ENCODE results near the gene PLEKHF1.
A peak's percentile ranks its signal among the peaks of the same experiment; 100 is the strongest.
"Not testable (repeated sequence)": the region's sequence is repeated elsewhere in the genome, so short reads cannot be mapped to it uniquely, and the experiment has no call there.

The PLEKHF1 gene

GRCh38 chr19:29664753-29665214, 477 bp upstream of the PLEKHF1 start:
- DNase-seq (ENCODE audit: low read depth, low spot score) = no peak

DNA sequence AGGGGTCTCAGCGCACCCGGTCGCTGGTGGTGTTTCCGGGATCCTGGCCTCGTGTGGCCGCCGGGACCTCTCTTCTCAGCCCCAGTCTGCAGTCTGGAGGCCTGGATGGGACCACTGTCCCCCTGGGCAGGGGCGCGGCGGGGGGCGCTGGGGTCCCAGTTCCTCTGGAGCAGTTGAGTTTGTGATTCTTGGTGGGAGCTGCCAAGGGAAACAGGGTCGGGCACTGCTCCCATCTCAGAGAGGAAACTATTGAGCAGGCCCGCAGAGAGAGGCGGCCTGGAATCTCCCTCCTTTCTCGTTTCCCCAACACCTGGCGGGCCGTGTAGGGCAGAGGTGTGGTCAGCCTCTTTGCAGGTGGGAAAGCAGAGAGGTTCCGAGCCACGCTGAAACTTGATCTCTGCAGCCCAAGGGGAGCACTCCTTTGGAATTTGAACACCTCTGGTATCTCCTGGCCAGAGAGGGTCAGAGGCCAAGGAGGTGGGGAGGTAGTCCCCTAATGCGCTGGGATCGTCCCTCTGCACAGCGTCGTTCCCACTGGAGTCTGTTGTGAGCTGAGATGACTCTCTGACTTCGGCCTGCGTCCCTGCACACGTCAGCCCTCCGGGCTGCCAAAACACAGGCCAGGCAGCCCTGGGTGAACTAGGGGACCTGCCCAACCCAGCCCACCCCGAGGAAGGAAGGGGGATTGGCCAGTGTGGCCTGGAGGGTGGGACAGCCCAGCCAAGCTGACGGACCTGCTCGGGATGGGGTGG, 741 bp downstream of the PLEKHF1 start:
- no peak for DNase-seq (ENCODE audit: low read depth, low spot score)
- Histone ChIP-seq H3K4me3 (peak overlapping the region; percentile 76), H3K9me3 (ENCODE audit: low read depth, low read length) (no peaks in the 10 kb centered on the region), H3K9ac (ENCODE audit: insufficient read length) (no peak overlapping the region), H3K36me3 (ENCODE audit: insufficient read depth, low read length) (no peaks in the 10 kb centered on the region), H3K27ac (no peak overlapping the region)
- TF ChIP-seq FOXP2 (optimal IDR thresholded peaks at IDR 0.05; ENCODE audit: control extremely low read depth, extremely low read length, insufficient read depth) = no peak
- TF ChIP-seq EZH2 (IDR thresholded peaks at IDR 0.05) = no peak
- no peak for TF ChIP-seq POLR2AphosphoS5 (IDR thresholded peaks at IDR 0.05; ENCODE audit: borderline replicate concordance, low read depth, low read length)

More at GRCh38 chr19:29664753-29665214, 477 bp upstream of the PLEKHF1 start:
- Histone ChIP-seq H3K36me3 (ENCODE audit: insufficient read depth, low read length) (no peaks in the 10 kb centered on the region), H3K9ac (ENCODE audit: insufficient read length) (no peak overlapping the region), H3K4me3 (peak overlapping the region; percentile 76), H3K9me3 (ENCODE audit: low read depth, low read length) (no peaks in the 10 kb centered on the region), H3K27ac (no peak overlapping the region)
- TF ChIP-seq POLR2AphosphoS5 (IDR thresholded peaks at IDR 0.05; ENCODE audit: borderline replicate concordance, low read depth, low read length) (no peak), FOXP2 (optimal IDR thresholded peaks at IDR 0.05; ENCODE audit: control extremely low read depth, extremely low read length, insufficient read depth) (no peak), EZH2 (IDR thresholded peaks at IDR 0.05) (no peak)

- Histone ChIP-seq H3K9ac (ENCODE audit: insufficient read length) (no peak overlapping the region), H3K4me3 (peak overlapping the region; percentile 33; the same call in 1 of the 2 replicates), H3K9me3 (ENCODE audit: low read depth, low read length) (no peaks in the 10 kb centered on the region), H3K36me3 (ENCODE audit: insufficient read depth, low read length) (no peaks in the 10 kb centered on the region), H3K27ac (no peak overlapping the region)
- no peak for DNase-seq (ENCODE audit: low read depth, low spot score)
- TF ChIP-seq FOXP2 (optimal IDR thresholded peaks at IDR 0.05; ENCODE audit: control extremely low read depth, extremely low read length, insufficient read depth) (no peak), EZH2 (IDR thresholded peaks at IDR 0.05) (no peak), POLR2AphosphoS5 (IDR thresholded peaks at IDR 0.05; ENCODE audit: borderline replicate concordance, low read depth, low read length) (no peak)
These were observed 1.5 kb downstream of the PLEKHF1 start for GRCh38 chr19:29666578-29667386.

GRCh38 chr19:29667387-29667783, 2.1 kb downstream of the PLEKHF1 start:
- TF ChIP-seq FOXP2 (optimal IDR thresholded peaks at IDR 0.05; ENCODE audit: control extremely low read depth, extremely low read length, insufficient read depth) = no peak
- no peak for TF ChIP-seq POLR2AphosphoS5 (IDR thresholded peaks at IDR 0.05; ENCODE audit: borderline replicate concordance, low read depth, low read length)
- TF ChIP-seq EZH2 (IDR thresholded peaks at IDR 0.05) = no peak
- no peak overlapping the region for H3K9ac ChIP-seq (ENCODE audit: insufficient read length)
- H3K36me3 ChIP-seq (ENCODE audit: insufficient read depth, low read length) = no peaks in the 10 kb centered on the region
- DNase-seq (ENCODE audit: low read depth, low spot score) = no peak
- H3K4me3 ChIP-seq = no peak overlapping the region
- H3K27ac ChIP-seq = no peak overlapping the region
- H3K9me3 ChIP-seq (ENCODE audit: low read depth, low read length) = no peaks in the 10 kb centered on the region

DNA sequence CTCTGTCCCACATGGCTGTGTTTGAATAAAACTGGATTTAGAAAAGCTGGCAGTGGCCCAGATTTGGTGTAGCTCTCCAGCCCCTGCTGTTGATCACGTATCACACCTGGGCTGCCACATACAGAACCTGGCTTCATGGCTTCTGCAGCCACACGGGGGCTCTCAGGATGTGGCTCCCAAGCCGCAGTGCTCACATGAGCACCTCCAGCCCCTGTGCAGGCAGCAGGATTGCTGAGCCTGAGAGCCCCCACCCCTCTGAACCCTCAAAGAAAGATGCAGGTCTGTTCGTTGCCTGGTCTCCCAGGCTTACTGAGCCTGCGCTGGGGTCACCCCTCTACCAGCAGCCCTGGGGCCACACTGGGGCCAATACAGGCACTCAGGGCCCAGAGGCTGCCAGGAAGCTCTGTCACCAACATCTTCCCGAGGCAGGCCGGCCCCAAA, 2.7 kb downstream of the PLEKHF1 start:
- H3K9ac ChIP-seq (ENCODE audit: insufficient read length) = no peak overlapping the region
- TF ChIP-seq FOXP2 (optimal IDR thresholded peaks at IDR 0.05; ENCODE audit: control extremely low read depth, extremely low read length, insufficient read depth) (no peak), POLR2AphosphoS5 (IDR thresholded peaks at IDR 0.05; ENCODE audit: borderline replicate concordance, low read depth, low read length) (no peak), EZH2 (IDR thresholded peaks at IDR 0.05) (no peak)
- no peak for DNase-seq (ENCODE audit: low read depth, low spot score)
- no peaks in the 10 kb centered on the region for H3K36me3 ChIP-seq (ENCODE audit: insufficient read depth, low read length)
- no peak overlapping the region for H3K27ac ChIP-seq
- H3K9me3 ChIP-seq (ENCODE audit: low read depth, low read length) = no peaks in the 10 kb centered on the region
- H3K4me3 ChIP-seq = no peak overlapping the region

- TF ChIP-seq FOXP2 (optimal IDR thresholded peaks at IDR 0.05; ENCODE audit: control extremely low read depth, extremely low read length, insufficient read depth) (no peak), POLR2AphosphoS5 (IDR thresholded peaks at IDR 0.05; ENCODE audit: borderline replicate concordance, low read depth, low read length) (no peak), EZH2 (IDR thresholded peaks at IDR 0.05) (no peak)
- no peaks in the 10 kb centered on the region for H3K9me3 ChIP-seq (ENCODE audit: low read depth, low read length)
- H3K4me3 ChIP-seq = no peak overlapping the region
- no peak for DNase-seq (ENCODE audit: low read depth, low spot score)
- H3K36me3 ChIP-seq (ENCODE audit: insufficient read depth, low read length) = no peaks in the 10 kb centered on the region
- H3K9ac ChIP-seq (ENCODE audit: insufficient read length) = no peak overlapping the region
- no peak overlapping the region for H3K27ac ChIP-seq
These were observed 3.7 kb downstream of the PLEKHF1 start for GRCh38 chr19:29668746-29669609.

DNA sequence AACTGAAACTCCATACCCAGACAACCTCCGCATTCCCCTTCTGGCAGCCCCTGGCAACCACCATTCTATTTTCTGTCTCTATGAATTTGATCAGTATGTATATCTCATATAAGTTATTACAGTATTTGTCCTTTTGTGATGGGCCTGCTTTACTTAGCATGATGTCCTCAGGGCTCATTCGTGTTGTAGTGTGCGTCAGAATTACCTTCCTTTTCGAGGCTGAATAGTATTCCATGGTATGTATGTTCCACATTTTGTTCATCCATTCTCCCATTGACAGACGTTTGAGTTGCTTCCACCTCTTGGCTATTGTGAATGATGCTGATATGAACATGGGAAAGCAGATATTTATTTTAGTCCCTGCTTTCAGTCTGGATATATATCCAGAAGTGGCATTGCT, 5.0 kb downstream of the PLEKHF1 start:
- TF ChIP-seq POLR2AphosphoS5 (IDR thresholded peaks at IDR 0.05; ENCODE audit: borderline replicate concordance, low read depth, low read length) = no peak
- TF ChIP-seq FOXP2 (optimal IDR thresholded peaks at IDR 0.05; ENCODE audit: control extremely low read depth, extremely low read length, insufficient read depth) = no peak
- TF ChIP-seq EZH2 (IDR thresholded peaks at IDR 0.05) = no peak
- no peaks in the 10 kb centered on the region for H3K36me3 ChIP-seq (ENCODE audit: insufficient read depth, low read length)
- DNase-seq (ENCODE audit: low read depth, low spot score) = no peak
- H3K4me3 ChIP-seq = no peak overlapping the region
- H3K27ac ChIP-seq = no peak overlapping the region
- no peaks in the 10 kb centered on the region for H3K9me3 ChIP-seq (ENCODE audit: low read depth, low read length)
- no peak overlapping the region for H3K9ac ChIP-seq (ENCODE audit: insufficient read length)

DNA sequence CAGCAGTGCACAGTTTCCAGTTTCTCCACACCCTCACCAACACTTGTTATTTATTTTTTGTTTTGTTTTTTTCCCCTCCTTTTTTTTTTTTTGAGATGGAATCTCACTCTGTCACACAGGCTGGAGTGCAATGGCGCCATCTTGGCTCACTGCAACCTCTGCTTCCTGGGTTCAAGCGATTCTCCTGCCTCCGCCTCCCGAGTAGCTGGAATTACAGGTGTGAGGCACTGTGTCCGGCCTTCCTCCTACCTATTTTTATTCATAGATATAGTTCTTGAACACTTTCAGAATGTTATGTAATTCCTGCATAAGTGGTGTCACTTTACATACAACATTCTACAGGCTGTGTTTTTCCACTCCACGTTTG, 5.7 kb downstream of the PLEKHF1 start:
- not testable (repeated sequence) for H3K36me3 ChIP-seq (ENCODE audit: insufficient read depth, low read length); H3K9me3 ChIP-seq (ENCODE audit: low read depth, low read length); H3K27ac ChIP-seq; H3K9ac ChIP-seq (ENCODE audit: insufficient read length); DNase-seq (ENCODE audit: low read depth, low spot score); H3K4me3 ChIP-seq
